Activated B cell treated with CpG ODN at 0.5 μM for 24 hours (primary cell): ENCODE measurements around the gene PKN2. TPM values are rescaled to one million over a fixed set of nuclear protein-coding genes. Genes with fewer than 3 reads are reported as not detected.
"Not testable (repeated sequence)": the region's sequence is repeated elsewhere in the genome, so short reads cannot be mapped to it uniquely, and the experiment has no call there.

Source experiments
- ATAC-seq: fragments of 200-7000 bp; cut with Tn5 transposase; one replicate; pipeline ENCODE4 v1.10.0; 2021; ENCODE audit warnings: low read depth, mild to moderate bottlenecking, moderate library complexity
- CTCF ChIA-PET: fragments of 350-600 bp; sonication (Branson Sonifier 250); formaldehyde crosslinking; loops from one replicate; lab custom pipeline; 2021; ENCODE audit warnings: antibody characterized with exemption; lab: Charles Lee
- POLR2A ChIA-PET: fragments of 350-600 bp; sonication (Branson Sonifier 250); formaldehyde crosslinking; loops from one replicate; lab custom pipeline; 2021; ENCODE audit warnings: antibody characterized with exemption; lab: Charles Lee
- DNase-seq: peaks from one replicate; pipeline ENCODE4 v3.0.0; 2022
- H3K27ac Mint-ChIP-seq: one replicate; pipeline ENCODE4 v1.8.0; 2020; ENCODE audit warnings: mixed read lengths
- H3K27me3 Mint-ChIP-seq: one replicate; pipeline ENCODE4 v1.8.0; 2021; ENCODE audit warnings: mixed read lengths
- H3K36me3 Mint-ChIP-seq: one replicate; pipeline ENCODE4 v1.8.0; 2021; ENCODE audit warnings: low read depth, mixed read lengths
- H3K4me1 Mint-ChIP-seq: one replicate; pipeline ENCODE4 v1.8.0; 2021; ENCODE audit warnings: mixed read lengths
- H3K4me3 Mint-ChIP-seq: one replicate; pipeline ENCODE4 v1.8.0; 2020; ENCODE audit warnings: mild to moderate bottlenecking, mixed read lengths
- H3K9me3 Mint-ChIP-seq: one replicate; pipeline ENCODE4 v1.8.0; 2020; ENCODE audit warnings: mixed read lengths
- CTCF ChIP-seq: fragments of 200-600 bp; IDR thresholded peaks from one replicate; pipeline ENCODE4 v1.8.0; 2022; ENCODE audit warnings: antibody characterized with exemption, mild to moderate bottlenecking
- intact Hi-C: fragments of 100-400 bp; cut with micrococcal nuclease; formaldehyde crosslinking; loops from one replicate; pipeline ENCODE4 v1.15.1; 2024
- total RNA-seq: library from RNA; stranded (reverse); gene quantifications from 2 replicates; pipeline ENCODE4 v1.2.3, GENCODE V29; 2022

Gene PKN2
- total RNA-seq, 1 donor from 2014 or later: 42.7 TPM

- ChIA-PET CTCF (no interaction called here), POLR2A (no interaction called here)
- H3K4me1 Mint-ChIP-seq: peaks cover 5% of the 10 kb centered on the region
- no peak for DNase-seq
- ATAC-seq: no peak
- H3K36me3 Mint-ChIP-seq: peaks cover 67% of the 10 kb centered on the region
- H3K27ac Mint-ChIP-seq: no peak overlapping the region
- no peak overlapping the region for H3K4me3 Mint-ChIP-seq
- intact Hi-C loops: no loop called here
- peaks cover 13% of the 10 kb centered on the region for H3K9me3 Mint-ChIP-seq
- no peak for TF ChIP-seq CTCF
- no peaks in the 10 kb centered on the region for H3K27me3 Mint-ChIP-seq
Measured at GRCh38 chr1:88803444-88803843, 119.4 kb downstream of the PKN2 start.

GRCh38 chr1:88812366-88812765, 128.3 kb downstream of the PKN2 start:
- intact Hi-C loops: no loop called here
- DNase-seq (no peak), ATAC-seq (no peak)
- ChIA-PET POLR2A (no interaction called here), CTCF (no interaction called here)
- no peak for TF ChIP-seq CTCF
- Mint-ChIP-seq H3K36me3 (peaks cover 39% of the 10 kb centered on the region), H3K27ac (no peak overlapping the region), H3K27me3 (no peaks in the 10 kb centered on the region), H3K4me3 (no peak overlapping the region), H3K9me3 (no peaks in the 10 kb centered on the region), H3K4me1 (no peaks in the 10 kb centered on the region)

- Mint-ChIP-seq H3K9me3 (no peaks in the 10 kb centered on the region), H3K27me3 (no peaks in the 10 kb centered on the region), H3K4me1 (no peaks in the 10 kb centered on the region), H3K4me3 (no peak overlapping the region), H3K36me3 (peaks cover 49% of the 10 kb centered on the region), H3K27ac (no peak overlapping the region)
- DNase-seq (no peak), ATAC-seq (no peak)
- ChIA-PET CTCF (no interaction called here), POLR2A (no interaction called here)
- TF ChIP-seq CTCF: no peak
- intact Hi-C loops: no loop called here
Measured at GRCh38 chr1:88813471-88813870, 129.4 kb downstream of the PKN2 start.

GRCh38 chr1:88819642-88820041, 135.6 kb downstream of the PKN2 start:
- H3K4me1 Mint-ChIP-seq, POLR2A ChIA-PET, H3K4me3 Mint-ChIP-seq, intact Hi-C loops, H3K27ac Mint-ChIP-seq, DNase-seq, H3K27me3 Mint-ChIP-seq, CTCF ChIA-PET, ATAC-seq, H3K9me3 Mint-ChIP-seq: not testable (repeated sequence)
- peaks cover 50% of the 10 kb centered on the region for H3K36me3 Mint-ChIP-seq

GRCh38 chr1:88825721-88826120, 141.6 kb downstream of the PKN2 start:
- no peak for TF ChIP-seq CTCF
- Mint-ChIP-seq H3K36me3 (peaks cover 54% of the 10 kb centered on the region), H3K27ac (no peak overlapping the region), H3K9me3 (no peaks in the 10 kb centered on the region), H3K4me1 (no peaks in the 10 kb centered on the region), H3K4me3 (no peak overlapping the region), H3K27me3 (no peaks in the 10 kb centered on the region)
- CTCF ChIA-PET: no interaction called here
- ATAC-seq: no peak
- intact Hi-C loops: no loop called here
- POLR2A ChIA-PET: no interaction called here
- DNase-seq: no peak

GRCh38 chr1:88847643-88848042, 163.6 kb downstream of the PKN2 start:
- intact Hi-C loops: no loop called here
- no peaks in the 10 kb centered on the region for H3K4me1 Mint-ChIP-seq
- no peaks in the 10 kb centered on the region for H3K9me3 Mint-ChIP-seq
- peaks cover 27% of the 10 kb centered on the region for H3K36me3 Mint-ChIP-seq
- no peak for TF ChIP-seq CTCF
- CTCF ChIA-PET: interaction anchor here (1.1 kb wide), 1 partner anchor 189 kb away, joined by 3 read pairs; no protein-coding TSS in a partner anchor
- no peak for DNase-seq
- POLR2A ChIA-PET: interaction anchor here (0.7 kb wide), 1 partner anchor 1124 kb away, joined by 3 read pairs; no protein-coding TSS in a partner anchor
- no peak for ATAC-seq
- no peak overlapping the region for H3K4me3 Mint-ChIP-seq
- H3K27me3 Mint-ChIP-seq: no peaks in the 10 kb centered on the region
- H3K27ac Mint-ChIP-seq: no peak overlapping the region
